Thyroid gland (tissue), 4 donors: ENCODE measurements around the gene SERHL2.

Experiments
- CTCF ChIP-seq, 6 experiments: fragments of 200-600 bp in 3 of 6; fragments of 450-650 bp in 3 of 6; sonication (generic) in 3 of 6; IDR thresholded peaks; one replicate each; pipeline ENCODE4 v1.5.1; 2016 to 2019; ENCODE audit warnings: antibody characterized with exemption in 6 of 6, mild to moderate bottlenecking in 2 of 6, inconsistent platforms in 1 of 6, moderate library complexity in 1 of 6
- POLR2A ChIP-seq, 2 donors: fragments of 450-650 bp; IDR thresholded peaks; one replicate each; pipeline ENCODE4 v1.6.1; 2017; ENCODE audit warnings: antibody characterized with exemption in 2 of 2, mild to moderate bottlenecking in 2 of 2, moderate library complexity in 1 of 2

- TF ChIP-seq POLR2A (IDR thresholded peaks at IDR 0.05) (no peak), CTCF (IDR thresholded peaks at IDR 0.05) (no peak)
These were observed 20.1 kb upstream of the SERHL2 start for GRCh38 chr22:42533638-42533977.
